Ecto neural progenitor cell (in vitro differentiated cells): ENCODE data around the gene FAHD1.
"Not testable (repeated sequence)": the region's sequence is repeated elsewhere in the genome, so short reads cannot be mapped to it uniquely, and the experiment has no call there.

ENCODE experiments used
- DNase-seq: peaks from one replicate; pipeline ENCODE4 v3.0.0-alpha.2; 2018; ENCODE audit warnings: low spot score

Gene FAHD1

DNA sequence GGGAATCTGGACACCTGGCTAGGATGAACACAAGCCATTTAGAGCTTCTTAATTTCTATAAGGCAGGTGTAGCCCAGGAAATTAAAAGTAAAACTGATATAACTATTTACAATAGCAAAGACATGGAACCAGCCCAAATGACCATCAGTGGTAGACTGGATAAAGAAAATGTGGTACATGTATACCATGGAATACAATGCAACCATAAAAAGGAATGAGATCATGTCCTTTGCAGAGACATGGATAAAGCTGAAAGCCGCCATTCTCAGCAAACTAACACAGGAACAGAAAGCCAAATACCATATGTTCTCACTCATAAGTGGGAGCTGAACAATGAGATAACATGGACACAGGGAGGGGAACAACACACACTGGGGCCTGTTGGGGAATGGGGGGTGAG, 19.4 kb downstream of the FAHD1 start:
- DNase-seq: no peak

DNA sequence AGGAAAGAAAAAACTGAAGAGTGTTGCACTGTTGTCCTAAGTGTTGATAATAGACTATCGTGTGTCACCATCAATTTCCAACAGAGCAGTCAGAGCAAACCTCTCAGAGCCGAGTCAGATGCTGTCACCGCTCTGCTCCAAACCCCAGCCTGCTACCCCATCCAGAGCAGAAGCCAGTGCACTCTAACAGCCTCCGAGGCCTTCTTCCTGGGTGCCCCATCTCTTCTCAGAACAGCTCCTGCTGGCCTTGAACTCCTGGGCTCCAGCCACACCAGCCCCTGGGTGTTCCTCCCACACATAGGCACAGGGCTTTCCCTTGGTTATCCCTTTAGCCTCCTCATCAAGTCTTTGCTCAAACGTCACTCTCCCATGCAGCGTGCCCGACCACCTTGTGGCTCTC, 24.0 kb downstream of the FAHD1 start:
- DNase-seq: no peak

DNA sequence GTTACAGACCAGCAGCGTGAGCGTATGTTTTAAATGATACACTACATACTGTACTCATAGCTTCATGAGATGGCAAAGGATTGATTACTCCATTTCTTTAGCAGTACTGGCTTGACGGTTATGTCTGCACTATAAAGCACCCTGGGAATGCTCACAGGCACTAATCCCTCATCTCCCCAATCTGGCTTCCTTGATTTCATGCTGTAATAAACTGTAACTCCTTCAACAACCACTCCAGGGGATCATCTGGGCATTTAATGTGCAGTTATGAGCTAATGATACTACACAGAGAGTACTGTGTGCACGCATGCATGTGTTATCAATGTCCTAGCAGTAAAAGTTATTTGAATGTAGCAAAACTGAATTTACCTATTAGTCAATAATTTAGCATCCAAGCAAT, 24.8 kb downstream of the FAHD1 start:
- DNase-seq: no peak

DNA sequence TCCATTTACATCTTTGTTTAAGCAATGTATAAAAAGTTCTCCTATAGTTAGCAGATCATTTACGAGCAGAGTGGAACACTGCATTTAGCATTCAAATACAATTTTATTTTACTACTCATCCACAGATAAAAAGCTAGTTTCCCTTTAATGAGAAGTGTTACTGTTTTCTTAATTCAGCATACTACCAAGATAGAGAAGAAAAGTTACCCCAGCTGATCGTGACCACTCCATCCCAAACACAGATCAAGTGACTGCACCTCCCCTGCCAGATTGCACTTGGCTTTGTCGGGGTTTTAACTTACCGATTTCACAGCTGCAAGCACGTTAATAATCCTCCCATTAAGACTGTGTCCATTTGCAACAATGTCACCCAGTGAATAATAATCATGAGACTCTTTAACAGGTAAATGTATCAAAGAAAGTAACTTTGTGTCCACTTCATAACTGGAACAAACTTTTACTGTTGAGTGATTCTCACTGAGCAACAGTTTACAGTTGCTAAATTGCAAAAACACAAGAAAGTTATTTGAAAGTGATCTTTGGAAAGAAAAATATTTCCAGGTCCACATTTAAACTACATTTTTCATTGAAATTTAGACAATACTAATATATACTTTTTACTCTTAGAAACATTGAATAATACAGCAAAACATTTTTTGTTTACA, 30.6 kb downstream of the FAHD1 start:
- no peak for DNase-seq

- no peak for DNase-seq
Observed at GRCh38 chr16:1858189-1858865, 31.3 kb downstream of the FAHD1 start.

GRCh38 chr16:1859650-1860049, 32.6 kb downstream of the FAHD1 start:
- no peak for DNase-seq

GRCh38 chr16:1861730-1862129, 34.7 kb downstream of the FAHD1 start:
- DNase-seq: no peak

DNA sequence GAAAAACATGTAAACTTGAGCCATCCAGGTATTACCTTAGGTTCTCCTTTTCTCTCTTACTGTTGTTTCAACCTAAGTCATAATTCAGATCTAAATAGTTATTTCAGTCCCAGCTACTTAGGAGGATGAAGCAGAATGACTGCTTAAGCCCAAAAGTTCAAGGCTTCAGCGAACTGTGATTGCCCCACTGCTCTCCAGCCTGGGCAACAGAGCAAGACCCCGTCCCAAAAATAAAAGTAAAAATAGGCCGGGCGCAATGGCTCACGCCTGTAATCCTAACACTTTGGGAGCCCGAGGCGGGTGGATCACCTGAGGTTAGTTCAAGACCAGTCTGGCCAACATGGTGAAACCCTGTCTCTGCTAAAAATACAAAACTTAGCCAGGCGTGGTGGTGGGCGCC, 35.4 kb downstream of the FAHD1 start:
- DNase-seq: no peak

DNA sequence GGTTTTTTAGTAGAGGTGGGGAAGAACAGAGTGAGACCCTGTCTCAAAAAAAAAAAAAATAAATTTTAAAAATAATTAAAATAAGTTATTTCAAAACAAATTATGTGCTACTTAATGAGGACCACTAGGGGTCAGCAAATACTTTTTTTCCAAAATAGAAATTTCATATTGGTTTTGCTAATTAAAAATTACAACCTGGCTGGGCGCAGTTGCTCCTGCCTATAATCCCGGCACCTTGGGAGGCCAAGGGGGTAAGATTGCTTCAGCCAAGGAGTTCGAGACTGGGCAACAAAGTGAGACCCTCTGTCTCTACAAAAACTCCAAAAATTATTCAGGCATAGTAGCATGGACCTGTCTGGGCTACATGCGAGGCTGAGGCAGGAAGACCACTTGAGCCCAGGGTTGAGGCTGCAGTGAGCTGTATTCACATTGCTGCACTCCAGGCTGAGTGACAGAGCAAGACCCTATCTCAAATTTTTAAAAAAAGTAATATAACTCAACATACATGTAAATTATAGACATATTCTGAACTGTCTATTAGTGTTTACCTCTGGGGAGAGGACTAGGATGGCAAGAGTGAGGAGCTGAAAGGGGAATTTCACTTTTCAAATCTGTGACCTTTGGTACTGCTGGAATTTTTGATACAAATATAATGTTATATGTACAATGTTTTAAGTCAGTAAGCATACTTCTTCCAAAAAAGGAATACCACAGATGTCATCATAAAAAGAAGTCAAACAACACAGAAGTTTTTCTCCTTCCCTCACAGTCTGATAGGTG, 36.9 kb downstream of the FAHD1 start:
- no peak for DNase-seq

GRCh38 chr16:1865902-1866690, 39.1 kb downstream of the FAHD1 start:
- no peak for DNase-seq

- no peak for DNase-seq
Observed at GRCh38 chr16:1870365-1871082, 43.5 kb downstream of the FAHD1 start.

GRCh38 chr16:1871974-1872635, 45.1 kb downstream of the FAHD1 start, which contains the start of gene MEIOB:
MEIOB (minus strand) TSS chr16:1872164; CDS start chr16:1868175, 3,989 bp downstream.
- DNase-seq: peak; percentile 90

DNA sequence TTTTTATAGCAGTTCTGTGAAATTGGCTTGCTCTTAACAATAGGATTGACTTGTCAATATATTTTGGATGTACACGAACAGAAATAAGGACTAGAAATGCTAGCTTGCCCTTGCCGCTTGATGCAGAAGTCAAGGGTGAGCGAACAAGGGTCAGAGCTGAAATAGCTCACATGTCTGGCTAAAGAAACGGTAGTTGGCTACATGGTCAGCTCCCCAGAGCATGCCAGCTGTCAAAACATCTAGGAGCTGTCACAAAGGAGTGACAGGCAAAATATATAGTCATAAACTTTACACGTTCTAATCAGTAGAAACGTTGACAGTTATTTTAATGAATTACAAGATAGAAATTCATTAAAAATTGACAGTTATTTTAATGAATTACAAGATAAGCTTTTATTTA, 47.8 kb downstream of the FAHD1 start:
- no peak for DNase-seq

DNA sequence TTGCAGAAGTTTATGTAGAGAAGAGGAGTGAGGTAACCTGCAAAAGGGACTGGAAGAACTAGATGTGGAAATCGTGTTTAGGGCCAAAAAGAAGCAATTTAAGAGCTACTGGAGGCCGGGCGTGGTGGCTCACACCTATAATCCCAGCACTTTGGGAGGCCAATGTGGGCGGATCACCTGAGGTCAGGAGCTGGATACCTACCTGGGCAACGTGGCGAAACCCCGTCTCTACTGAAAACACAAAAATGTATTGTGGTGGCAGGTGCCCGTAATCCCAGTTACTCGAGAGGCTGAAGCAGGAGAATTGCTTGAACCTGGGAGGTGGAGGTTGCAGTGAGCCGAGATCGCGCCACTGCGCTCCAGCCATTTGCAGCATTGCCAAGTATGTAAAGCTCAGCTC, 49.1 kb downstream of the FAHD1 start:
- DNase-seq: not testable (repeated sequence)

- no peak for DNase-seq
Observed at GRCh38 chr16:1876468-1876867, 49.5 kb downstream of the FAHD1 start.

- no peak for DNase-seq
Observed at GRCh38 chr16:1877089-1877488, 50.1 kb downstream of the FAHD1 start.

DNA sequence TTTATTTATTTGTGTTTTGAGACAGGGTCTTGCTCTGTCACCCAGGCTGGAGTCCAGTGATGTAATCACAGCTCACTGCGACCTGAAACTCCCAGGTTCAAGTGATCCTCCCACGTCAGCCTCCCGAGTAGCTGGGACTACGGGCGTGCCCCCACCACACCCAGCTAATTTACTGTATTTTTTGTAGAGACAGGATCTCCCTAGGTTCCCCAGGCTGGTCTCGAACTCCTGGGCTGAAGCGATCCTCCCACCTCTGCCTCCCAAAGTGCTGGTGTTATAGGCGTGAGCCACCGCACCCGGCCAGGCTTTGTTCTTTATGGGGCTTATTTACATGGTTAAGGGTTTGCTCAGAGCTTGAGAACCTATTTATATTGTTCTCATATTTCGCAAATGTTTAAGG, 50.8 kb downstream of the FAHD1 start:
- DNase-seq: no peak

DNA sequence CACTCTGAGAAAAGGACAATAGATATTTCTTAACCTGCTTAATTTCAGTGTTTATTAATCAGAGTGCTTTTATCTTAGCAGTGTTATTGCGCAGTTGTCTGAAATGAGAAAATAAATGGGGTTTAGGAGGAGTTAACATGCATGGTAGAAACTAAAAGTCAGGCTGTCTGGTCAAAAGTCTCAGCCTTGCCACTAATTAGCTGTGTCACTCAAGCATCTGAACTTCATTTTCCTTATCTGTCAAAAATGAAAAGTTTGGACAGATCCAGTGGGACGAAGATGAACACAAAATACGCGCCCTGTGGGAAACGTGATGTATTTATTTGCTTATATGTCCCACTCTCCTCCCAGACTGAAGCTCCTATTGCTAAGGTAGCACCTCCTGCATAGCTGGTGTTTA, 51.2 kb downstream of the FAHD1 start:
- DNase-seq: no peak
